VCaP (cell line): ENCODE results near the gene CAMKMT.

Experiments used
- H3K27ac ChIP-seq: fragments of 450-650 bp; 2 replicates; pipeline ENCODE4 v1.5.1; 2017
- TF ChIP-seq, protein P1 (sequence below): fragments of 450-650 bp; conservative IDR thresholded peaks from 2 replicates; pipeline ENCODE4 v1.5.1; 2017; ENCODE audit warnings: mild to moderate bottlenecking, moderate library complexity

Gene CAMKMT

GRCh38 chr2:44347526-44347925, 14.2 kb upstream of the CAMKMT start:
- TF ChIP-seq, protein P1, sequence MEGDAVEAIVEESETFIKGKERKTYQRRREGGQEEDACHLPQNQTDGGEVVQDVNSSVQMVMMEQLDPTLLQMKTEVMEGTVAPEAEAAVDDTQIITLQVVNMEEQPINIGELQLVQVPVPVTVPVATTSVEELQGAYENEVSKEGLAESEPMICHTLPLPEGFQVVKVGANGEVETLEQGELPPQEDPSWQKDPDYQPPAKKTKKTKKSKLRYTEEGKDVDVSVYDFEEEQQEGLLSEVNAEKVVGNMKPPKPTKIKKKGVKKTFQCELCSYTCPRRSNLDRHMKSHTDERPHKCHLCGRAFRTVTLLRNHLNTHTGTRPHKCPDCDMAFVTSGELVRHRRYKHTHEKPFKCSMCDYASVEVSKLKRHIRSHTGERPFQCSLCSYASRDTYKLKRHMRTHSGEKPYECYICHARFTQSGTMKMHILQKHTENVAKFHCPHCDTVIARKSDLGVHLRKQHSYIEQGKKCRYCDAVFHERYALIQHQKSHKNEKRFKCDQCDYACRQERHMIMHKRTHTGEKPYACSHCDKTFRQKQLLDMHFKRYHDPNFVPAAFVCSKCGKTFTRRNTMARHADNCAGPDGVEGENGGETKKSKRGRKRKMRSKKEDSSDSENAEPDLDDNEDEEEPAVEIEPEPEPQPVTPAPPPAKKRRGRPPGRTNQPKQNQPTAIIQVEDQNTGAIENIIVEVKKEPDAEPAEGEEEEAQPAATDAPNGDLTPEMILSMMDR: no peak
- no peak overlapping the region for H3K27ac ChIP-seq

DNA sequence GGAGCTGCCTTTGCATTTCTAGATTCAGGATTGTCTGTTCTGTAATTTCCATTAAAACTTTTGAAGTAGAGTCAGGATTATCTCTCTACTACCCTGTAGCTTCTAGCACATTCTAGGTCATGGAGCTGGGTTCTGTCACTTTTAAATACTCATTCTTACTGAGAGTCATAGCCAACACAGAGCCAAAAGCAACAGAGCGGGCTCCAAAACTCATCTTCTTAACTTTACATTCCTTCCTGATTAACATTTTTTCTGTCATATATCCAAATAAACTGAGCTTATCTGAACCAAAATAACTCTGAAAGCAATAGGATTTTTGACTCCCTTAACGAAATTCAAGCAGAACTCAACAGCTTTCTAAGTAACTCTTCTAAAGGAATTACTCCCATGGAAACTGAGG, 13.3 kb upstream of the CAMKMT start:
- no peak overlapping the region for H3K27ac ChIP-seq
- TF ChIP-seq, protein P1: no peak

DNA sequence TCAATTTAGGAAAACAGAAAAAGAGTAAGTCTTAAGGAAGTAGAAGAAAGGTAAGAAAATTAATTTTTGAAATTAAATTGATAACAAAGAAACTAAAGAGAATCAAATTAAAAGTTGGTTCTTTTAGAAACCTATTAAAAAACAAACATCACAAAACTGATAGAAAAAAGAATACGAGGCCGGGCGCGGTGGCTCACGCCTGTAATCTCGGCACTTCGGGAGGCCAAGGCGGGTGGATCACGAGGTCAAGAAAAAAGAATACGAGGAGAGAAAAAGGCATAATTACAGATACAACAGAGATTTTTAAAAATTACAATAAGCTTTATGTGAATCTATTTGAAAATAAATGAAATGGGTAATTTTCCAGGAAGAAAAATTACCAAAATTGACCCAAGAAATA, 12.2 kb upstream of the CAMKMT start:
- TF ChIP-seq, protein P1: no peak
- no peak overlapping the region for H3K27ac ChIP-seq

GRCh38 chr2:44351088-44351487, 10.7 kb upstream of the CAMKMT start:
- TF ChIP-seq, protein P1: no peak
- H3K27ac ChIP-seq: no peak overlapping the region

DNA sequence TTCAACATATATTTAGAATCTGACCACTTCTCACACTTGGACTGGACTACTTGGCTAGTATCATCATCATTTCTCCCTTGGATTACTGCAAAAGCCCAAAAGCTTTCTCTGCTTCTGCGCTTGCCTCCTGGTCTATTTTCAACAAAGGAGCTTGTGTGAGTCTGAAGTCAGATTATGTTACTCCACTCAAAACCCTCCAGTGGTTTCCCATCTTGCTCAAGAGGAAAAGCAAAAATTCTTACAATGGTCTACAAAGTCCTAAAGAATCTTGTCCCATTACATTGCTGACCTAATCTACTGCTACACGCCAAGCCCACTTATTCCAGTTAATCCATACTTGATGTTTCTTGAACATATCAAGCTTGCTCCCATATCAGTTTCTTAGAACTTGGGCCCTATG, 10.1 kb upstream of the CAMKMT start:
- H3K27ac ChIP-seq: no peak overlapping the region
- TF ChIP-seq, protein P1: no peak

GRCh38 chr2:44352510-44352909, 9.2 kb upstream of the CAMKMT start:
- H3K27ac ChIP-seq: no peak overlapping the region
- TF ChIP-seq, protein P1: no peak

GRCh38 chr2:44354761-44355160, 7.0 kb upstream of the CAMKMT start:
- TF ChIP-seq, protein P1: no peak

GRCh38 chr2:44358503-44358902, 3.2 kb upstream of the CAMKMT start:
- no peak overlapping the region for H3K27ac ChIP-seq
- TF ChIP-seq, protein P1: no peak

More at GRCh38 chr2:44354761-44355160, 7.0 kb upstream of the CAMKMT start:
- H3K27ac ChIP-seq: no peak overlapping the region
